NCI-H2171 (cell line): Measurements from ENCODE around the gene FAM9A.
"Not testable (repeated sequence)": the region's sequence is repeated elsewhere in the genome, so short reads cannot be mapped to it uniquely, and the experiment has no call there.

Experiments used
- DNase-seq: peaks from one replicate; lab custom pipeline; 2025; lab: John Stamatoyannopoulos, UW

Gene FAM9A

GRCh38 chrX:8803326-8803725 lies 2.1 kb upstream of the FAM9A start:
- DNase-seq: no peak

- not testable (repeated sequence) for DNase-seq
These were observed 832 bp downstream of the FAM9A start for GRCh38 chrX:8800351-8800750.

- DNase-seq: not testable (repeated sequence)
These were observed 1.9 kb downstream of the FAM9A start for GRCh38 chrX:8799281-8799680.

GRCh38 chrX:8798702-8799101 lies 2.5 kb downstream of the FAM9A start:
- DNase-seq: not testable (repeated sequence)

GRCh38 chrX:8787119-8787518 lies 14.1 kb downstream of the FAM9A start:
- DNase-seq: not testable (repeated sequence)

- DNase-seq: no peak
These were observed 17.0 kb downstream of the FAM9A start for GRCh38 chrX:8784162-8784561.

GRCh38 chrX:8783714-8784098 lies 17.5 kb downstream of the FAM9A start:
- no peak for DNase-seq

- DNase-seq: no peak
These were observed 18.0 kb downstream of the FAM9A start for GRCh38 chrX:8783097-8783713.

- no peak for DNase-seq
These were observed 18.6 kb downstream of the FAM9A start for GRCh38 chrX:8782595-8782994.

GRCh38 chrX:8781921-8782320 lies 19.3 kb downstream of the FAM9A start:
- DNase-seq: not testable (repeated sequence)

- no peak for DNase-seq
These were observed 28.1 kb downstream of the FAM9A start for GRCh38 chrX:8773117-8773516.

GRCh38 chrX:8760021-8760420 lies 41.2 kb downstream of the FAM9A start:
- DNase-seq: no peak

- not testable (repeated sequence) for DNase-seq
These were observed 42.5 kb downstream of the FAM9A start for GRCh38 chrX:8758706-8759105.

GRCh38 chrX:8757609-8758389 lies 43.4 kb downstream of the FAM9A start:
- not testable (repeated sequence) for DNase-seq

GRCh38 chrX:8755813-8756212 lies 45.4 kb downstream of the FAM9A start:
- no peak for DNase-seq

GRCh38 chrX:8755116-8755515 lies 46.1 kb downstream of the FAM9A start:
- DNase-seq: no peak

- DNase-seq: no peak
These were observed 51.5 kb downstream of the FAM9A start for GRCh38 chrX:8749697-8750096.

GRCh38 chrX:8748855-8749254 lies 52.3 kb downstream of the FAM9A start:
- DNase-seq: no peak

GRCh38 chrX:8743126-8743732 lies 58.0 kb downstream of the FAM9A start:
- no peak for DNase-seq

GRCh38 chrX:8741981-8742380 lies 59.2 kb downstream of the FAM9A start:
- no peak for DNase-seq
